BE2C (cell line): ENCODE measurements around the gene STK33.

ENCODE experiments used
- DNase-seq: peaks from one replicate; pipeline ENCODE4 v3.0.0-alpha.2; 2020
- H3K27me3 ChIP-seq: fragments of 250-450 bp; sonication (Bioruptor Pico); 2 replicates; pipeline ENCODE4 v1.5.1; 2020; ENCODE audit warnings: mild to moderate bottlenecking
- H3K36me3 ChIP-seq: fragments of 250-450 bp; sonication (Bioruptor Pico); 2 replicates; pipeline ENCODE4 v1.5.1; 2020; ENCODE audit warnings: mild to moderate bottlenecking
- H3K4me1 ChIP-seq: fragments of 250-450 bp; sonication (Bioruptor Pico); 2 replicates; pipeline ENCODE4 v1.5.1; 2020
- H3K4me3 ChIP-seq: 2 replicates; pipeline ENCODE4 v1.5.1; 2011; ENCODE audit warnings: low read depth, low read length
- H3K9me3 ChIP-seq: fragments of 250-450 bp; sonication (Bioruptor Pico); 2 replicates; pipeline ENCODE4 v1.5.1; 2020
- CTCF ChIP-seq: IDR thresholded peaks from 2 replicates; pipeline ENCODE4 v1.5.1; 2012; ENCODE audit warnings: mild to moderate bottlenecking, low read depth, low read length

Gene STK33

DNA sequence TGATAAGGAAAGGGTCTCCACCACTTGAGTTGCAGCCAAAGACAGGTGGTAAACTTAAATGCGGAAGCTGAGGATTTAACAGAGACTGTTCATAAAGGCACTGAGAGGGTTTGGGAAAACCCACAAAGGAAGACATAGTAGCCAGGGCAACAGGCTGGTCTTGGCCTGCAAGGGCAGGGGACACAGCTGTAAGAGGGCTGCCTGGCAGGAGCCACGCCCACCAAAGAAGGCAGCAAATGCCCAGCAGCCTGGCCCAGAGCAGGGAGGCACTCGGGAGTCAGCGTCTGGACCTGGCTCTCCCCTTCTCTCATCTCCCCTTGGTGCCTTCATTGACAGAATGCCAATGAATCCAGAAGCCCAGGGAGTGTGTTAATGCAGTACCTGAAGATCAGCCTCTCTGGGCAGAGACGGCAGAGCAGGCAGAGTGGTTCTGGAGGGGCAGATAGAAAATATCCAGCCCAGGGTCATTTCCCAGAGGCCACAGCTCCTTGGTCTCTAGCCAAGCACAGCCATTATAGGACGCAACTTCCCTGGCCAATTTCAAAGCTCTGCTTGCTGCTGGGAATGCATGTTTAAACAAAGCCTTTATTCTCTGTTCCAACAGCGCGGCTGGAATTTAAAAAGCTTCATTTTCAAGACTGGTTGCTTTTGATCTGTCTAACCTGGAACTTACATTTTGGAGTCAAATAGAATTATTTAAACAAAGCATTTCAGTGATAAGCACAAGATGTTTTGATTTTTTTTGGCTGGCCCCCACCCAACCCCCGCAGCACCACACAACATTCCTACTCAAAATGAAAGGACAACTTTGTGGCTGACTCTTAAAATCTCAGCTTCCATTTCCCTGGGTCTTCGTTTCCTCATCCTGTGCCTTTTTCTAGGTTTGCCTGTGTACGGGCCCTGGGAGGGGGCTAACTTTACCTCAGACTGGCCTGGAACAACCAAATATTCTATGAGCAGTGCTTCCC is 204.7 kb downstream of the STK33 start:
- Histone ChIP-seq H3K4me3 (no peak overlapping the region), H3K27me3 (no peaks in the 10 kb centered on the region)

DNA sequence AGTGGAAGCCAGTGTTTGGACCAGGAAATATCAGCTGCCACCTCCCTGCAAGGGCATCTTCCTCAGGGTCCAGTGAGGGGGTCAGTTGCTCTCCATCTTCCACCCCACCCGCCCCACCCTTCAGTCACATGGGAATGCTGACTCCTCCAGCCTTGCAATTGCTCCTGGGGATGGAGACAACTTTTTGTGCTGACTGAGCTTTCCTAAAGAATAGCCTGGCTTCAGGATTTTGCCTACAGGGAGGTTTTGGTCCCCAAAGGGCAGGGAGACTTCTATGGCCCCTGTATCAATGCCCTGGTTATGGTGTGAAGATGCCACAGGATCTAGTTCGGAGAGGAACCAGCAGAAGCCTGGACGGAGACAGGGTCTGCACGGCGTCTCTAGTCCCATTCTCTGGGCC is 206.3 kb downstream of the STK33 start:
- Histone ChIP-seq H3K9me3 (no peaks in the 10 kb centered on the region), H3K4me1 (no peaks in the 10 kb centered on the region), H3K36me3 (no peaks in the 10 kb centered on the region), H3K27me3 (no peaks in the 10 kb centered on the region), H3K4me3 (no peak overlapping the region)
- no peak for TF ChIP-seq CTCF
- no peak for DNase-seq

More for the DNA sequence above, 204.7 kb downstream of the STK33 start:
- DNase-seq, result no peak
- Histone ChIP-seq H3K36me3 (no peaks in the 10 kb centered on the region), H3K4me1 (no peaks in the 10 kb centered on the region), H3K9me3 (no peaks in the 10 kb centered on the region)
- TF ChIP-seq CTCF, result no peak

GRCh38 chr11:8387141-8387540 is 206.9 kb downstream of the STK33 start:
- no peak for DNase-seq
- Histone ChIP-seq H3K4me3 (no peak overlapping the region), H3K9me3 (no peaks in the 10 kb centered on the region), H3K27me3 (no peaks in the 10 kb centered on the region), H3K4me1 (no peaks in the 10 kb centered on the region), H3K36me3 (no peaks in the 10 kb centered on the region)
- no peak for TF ChIP-seq CTCF

DNA sequence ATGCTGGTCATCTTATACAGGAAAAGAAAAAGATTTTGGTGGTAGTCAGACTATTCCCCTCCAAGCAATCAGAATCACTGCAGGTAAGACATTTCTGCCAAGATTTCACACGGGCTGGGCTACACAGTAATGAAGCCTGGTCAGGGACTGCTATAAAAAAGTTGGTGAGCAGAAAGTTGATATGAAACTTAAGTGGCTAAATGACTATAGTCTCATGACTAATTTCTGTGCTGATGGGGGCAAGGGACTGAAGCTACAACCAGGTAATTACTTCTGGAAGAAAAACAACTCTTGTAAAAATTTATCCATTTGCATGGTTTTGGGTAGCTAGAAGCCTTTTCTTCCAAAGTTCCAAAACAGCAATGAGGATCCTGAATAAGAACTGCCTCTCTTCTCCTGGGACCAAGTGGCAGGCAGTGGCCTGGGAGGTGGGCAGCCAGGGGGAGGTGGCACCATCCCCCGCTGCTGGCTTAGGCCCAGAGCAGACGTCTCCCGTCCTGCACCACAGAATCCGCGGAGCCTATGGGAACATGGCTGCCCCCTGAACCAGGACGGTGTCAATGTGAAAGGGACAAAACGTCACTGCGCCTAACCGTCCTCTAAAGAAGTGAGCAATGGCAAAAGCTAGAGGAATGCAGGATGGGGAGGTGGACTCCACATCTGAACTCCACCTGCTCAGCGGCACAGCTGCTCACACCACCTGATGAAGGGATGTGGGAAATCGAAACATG is 207.7 kb downstream of the STK33 start:
- Histone ChIP-seq H3K36me3 (no peaks in the 10 kb centered on the region), H3K4me3 (no peak overlapping the region), H3K4me1 (no peaks in the 10 kb centered on the region), H3K27me3 (no peaks in the 10 kb centered on the region), H3K9me3 (no peaks in the 10 kb centered on the region)
- TF ChIP-seq CTCF, result no peak
- no peak for DNase-seq

DNA sequence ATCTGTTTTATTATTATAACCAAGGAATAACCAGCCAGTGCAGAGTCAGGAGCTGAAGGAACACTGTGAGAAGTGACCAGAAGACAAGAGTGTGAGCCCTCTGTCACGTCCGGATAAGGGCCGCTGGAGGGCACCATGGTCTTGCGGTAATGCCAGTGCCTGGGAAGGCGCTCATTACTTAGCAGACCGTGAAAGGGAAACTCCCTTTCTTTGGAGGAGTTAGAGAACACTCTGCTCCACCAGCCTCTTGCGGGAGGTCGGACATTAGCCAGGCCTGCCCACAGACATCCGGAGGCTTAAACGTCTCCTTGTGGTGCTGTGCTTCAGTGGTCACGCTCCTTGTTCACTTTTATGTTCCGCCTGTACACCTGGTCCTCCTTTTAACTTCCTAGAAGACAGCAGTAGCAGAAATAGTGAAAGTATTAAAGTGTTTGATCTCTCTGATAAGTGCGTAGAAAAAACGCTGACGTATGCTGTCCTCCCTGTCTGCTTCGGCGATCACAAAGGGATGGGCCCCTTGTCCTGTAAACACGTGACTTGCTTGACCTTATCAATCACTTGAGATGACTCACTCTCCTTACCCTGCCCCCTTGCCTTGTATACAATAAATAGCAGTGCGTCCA is 209.7 kb downstream of the STK33 start:
- H3K4me1 ChIP-seq, result no peaks in the 10 kb centered on the region
- no peaks in the 10 kb centered on the region for H3K9me3 ChIP-seq
- DNase-seq, result no peak
- no peaks in the 10 kb centered on the region for H3K36me3 ChIP-seq
- TF ChIP-seq CTCF, result no peak
- H3K27me3 ChIP-seq, result no peaks in the 10 kb centered on the region
- H3K4me3 ChIP-seq, result no peak overlapping the region

GRCh38 chr11:8383627-8384026 is 210.4 kb downstream of the STK33 start:
- Histone ChIP-seq H3K4me1 (no peaks in the 10 kb centered on the region), H3K9me3 (no peaks in the 10 kb centered on the region), H3K4me3 (no peak overlapping the region), H3K36me3 (no peaks in the 10 kb centered on the region), H3K27me3 (no peaks in the 10 kb centered on the region)
- DNase-seq, result no peak
- no peak for TF ChIP-seq CTCF
